OCI-LY7 (cell line): Measurements from ENCODE around the gene WLS. TPM values are rescaled to one million over a fixed set of nuclear protein-coding genes. Genes with fewer than 3 reads are reported as not detected.

Experiments
- BruUV-seq: library from RNA; stranded (reverse); fragments of 400-500 nt; replicated peaks from 2 replicates; lab custom pipeline; 2021; lab: Mats Ljungman, UMichigan
- CTCF ChIA-PET: fragments of 300-600 bp; sonication (Branson Sonifier 250); formaldehyde crosslinking; loops from one replicate; lab custom pipeline; 2022; ENCODE audit warnings: antibody characterized with exemption; ENCODE audit not compliant: unreplicated experiment; lab: Charles Lee
- POLR2A ChIA-PET: fragments of 300-600 bp; sonication (Branson Sonifier 250); formaldehyde crosslinking; loops from one replicate; lab custom pipeline; 2022; ENCODE audit warnings: antibody characterized with exemption; lab: Charles Lee
- DNase-seq: peaks from one replicate; pipeline ENCODE4 v3.0.0-alpha.2; 2015; ENCODE audit warnings: low spot score
- H2AFZ ChIP-seq: fragments of 200-600 bp; sonication (generic), shearing (Covaris generic); 2 replicates; pipeline ENCODE4 v1.6.1; 2014; ENCODE audit warnings: mild to moderate bottlenecking, antibody characterized with exemption, low read length, moderate library complexity
- H3K27ac ChIP-seq: fragments of 200-600 bp; sonication (generic); 2 replicates; pipeline ENCODE4 v1.5.1; 2014; ENCODE audit warnings: mixed run types, low read depth, mild to moderate bottlenecking, moderate library complexity, low read length, inconsistent platforms; ENCODE audit not compliant: poor library complexity, severe bottlenecking
- H3K36me3 ChIP-seq: fragments of 200-600 bp; sonication (generic); 2 replicates; pipeline ENCODE4 v1.6.1; 2014; ENCODE audit warnings: mild to moderate bottlenecking, antibody characterized with exemption, low read length, moderate library complexity, mixed read lengths; ENCODE audit not compliant: insufficient read depth
- H3K4me1 ChIP-seq: fragments of 200-600 bp; sonication (generic); 2 replicates; pipeline ENCODE4 v1.5.1; 2014; ENCODE audit warnings: mild to moderate bottlenecking, low read length; ENCODE audit not compliant: insufficient read depth, poor library complexity, severe bottlenecking
- H3K4me2 ChIP-seq: fragments of 200-600 bp; sonication (generic); 2 replicates; pipeline ENCODE4 v1.6.1; 2014; ENCODE audit warnings: mild to moderate bottlenecking, low read length
- H3K4me3 ChIP-seq: fragments of 200-600 bp; sonication (generic); 2 replicates; pipeline ENCODE4 v1.5.1; 2014; ENCODE audit warnings: mild to moderate bottlenecking, low read depth, low read length; ENCODE audit not compliant: poor library complexity, severe bottlenecking
- H3K79me2 ChIP-seq: fragments of 200-600 bp; sonication (generic); 2 replicates; pipeline ENCODE4 v1.6.1; 2016; ENCODE audit warnings: low read depth, mild to moderate bottlenecking, low read length, moderate library complexity, mixed read lengths; ENCODE audit not compliant: insufficient read depth
- H3K9me2 ChIP-seq: fragments of 200-600 bp; sonication (generic); 2 replicates; pipeline ENCODE4 v1.6.1; 2016; ENCODE audit warnings: mild to moderate bottlenecking, low read length, mixed read lengths; ENCODE audit not compliant: insufficient read depth
- H3K9me3 ChIP-seq: fragments of 200-600 bp; sonication (generic); 2 replicates; pipeline ENCODE4 v1.6.1; 2014; ENCODE audit warnings: mild to moderate bottlenecking, mixed run types, low read length, mixed read lengths
- H4K20me1 ChIP-seq: fragments of 200-600 bp; sonication (generic); 2 replicates; pipeline ENCODE4 v1.6.1; 2014; ENCODE audit warnings: mild to moderate bottlenecking, antibody characterized with exemption, low read length, moderate library complexity, mixed read lengths; ENCODE audit not compliant: insufficient read depth
- CTCF ChIP-seq: fragments of 200-600 bp; sonication (generic); conservative IDR thresholded peaks from 2 replicates; pipeline ENCODE4 v1.5.1; 2014; ENCODE audit warnings: mild to moderate bottlenecking, antibody characterized with exemption, low read length, moderate library complexity, mixed read lengths
- EZH2phosphoT487 ChIP-seq: fragments of 200-600 bp; sonication (generic); IDR thresholded peaks from 2 replicates; pipeline ENCODE4 v1.6.1; 2018; ENCODE audit warnings: low read depth, borderline replicate concordance, mild to moderate bottlenecking, mixed run types, antibody characterized with exemption, low read length, moderate library complexity, mixed read lengths
- intact Hi-C: fragments of 100-400 bp; cut with micrococcal nuclease; formaldehyde crosslinking; loops from one replicate; pipeline ENCODE4 v1.10.0; 2022; ENCODE audit not compliant: unreplicated experiment
- total RNA-seq, 2 experiments: library from RNA; depleted of rRNA in 1 of 2; stranded (reverse); fragments of >200 nt in 1 of 2; shearing (Covaris generic) in 1 of 2; gene quantifications; 2 replicates each; pipeline ENCODE4 v1.2.3, GENCODE V29; 2014 to 2022

WLS gene
- total RNA-seq, 2 experiments from 2014 or later = not detected

- H3K36me3 ChIP-seq = no peaks in the 10 kb centered on the region
- H3K9me3 ChIP-seq = no peaks in the 10 kb centered on the region
- TF ChIP-seq EZH2phosphoT487 (no peak), CTCF (no peak)
- no peaks in the 10 kb centered on the region for H3K79me2 ChIP-seq
- H3K27ac ChIP-seq = no peak overlapping the region
- H3K9me2 ChIP-seq = no peaks in the 10 kb centered on the region
- intact Hi-C loops = no loop called here
- ChIA-PET CTCF (no interaction called here), POLR2A (no interaction called here)
- no peak overlapping the region for H3K4me3 ChIP-seq
- no peaks in the 10 kb centered on the region for H3K4me1 ChIP-seq
- no peak overlapping the region for H3K4me2 ChIP-seq
- BruUV-seq = no TSS peak
- DNase-seq = no peak
- no peak overlapping the region for H2AFZ ChIP-seq
- no peaks in the 10 kb centered on the region for H4K20me1 ChIP-seq
Observed at GRCh38 chr1:68188644-68189340, 43.5 kb downstream of the WLS start.

DNA sequence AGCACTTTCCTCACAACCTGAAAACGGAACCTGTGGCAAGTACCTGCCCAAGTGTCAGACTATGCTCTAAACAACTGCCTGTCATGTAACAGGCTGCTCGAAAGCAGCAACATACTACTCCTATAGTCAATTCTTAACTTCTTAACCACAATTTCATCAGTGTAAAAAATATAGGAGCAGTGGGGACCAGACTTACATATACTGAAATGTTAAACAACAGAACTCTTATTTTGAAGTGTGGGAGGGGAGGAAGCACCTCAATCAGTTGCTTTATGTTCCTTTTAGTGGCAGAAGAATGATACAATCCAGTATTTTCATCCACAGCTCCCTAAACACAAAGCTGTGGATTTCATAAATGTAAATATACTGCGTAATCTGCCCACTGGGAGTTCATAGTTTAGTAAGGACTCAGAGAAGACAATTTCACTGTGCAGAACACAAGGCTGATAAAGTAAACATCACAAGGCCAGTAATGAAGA is 44.2 kb downstream of the WLS start:
- POLR2A ChIA-PET = interaction anchor here (0.6 to 1.5 kb wide), 4 partner anchors 15 to 630 kb away, joined by 3 read pairs; no protein-coding TSS in a partner anchor
- Histone ChIP-seq H3K4me2 (no peak overlapping the region), H2AFZ (no peak overlapping the region), H3K79me2 (no peaks in the 10 kb centered on the region), H3K4me1 (no peaks in the 10 kb centered on the region), H3K36me3 (no peaks in the 10 kb centered on the region), H4K20me1 (no peaks in the 10 kb centered on the region), H3K4me3 (no peak overlapping the region), H3K9me2 (no peaks in the 10 kb centered on the region), H3K9me3 (no peaks in the 10 kb centered on the region), H3K27ac (no peak overlapping the region)
- no TSS peak for BruUV-seq
- CTCF ChIA-PET = no interaction called here
- intact Hi-C loops = no loop called here
- DNase-seq = no peak
- no peak for TF ChIP-seq CTCF
- TF ChIP-seq EZH2phosphoT487 = no peak

DNA sequence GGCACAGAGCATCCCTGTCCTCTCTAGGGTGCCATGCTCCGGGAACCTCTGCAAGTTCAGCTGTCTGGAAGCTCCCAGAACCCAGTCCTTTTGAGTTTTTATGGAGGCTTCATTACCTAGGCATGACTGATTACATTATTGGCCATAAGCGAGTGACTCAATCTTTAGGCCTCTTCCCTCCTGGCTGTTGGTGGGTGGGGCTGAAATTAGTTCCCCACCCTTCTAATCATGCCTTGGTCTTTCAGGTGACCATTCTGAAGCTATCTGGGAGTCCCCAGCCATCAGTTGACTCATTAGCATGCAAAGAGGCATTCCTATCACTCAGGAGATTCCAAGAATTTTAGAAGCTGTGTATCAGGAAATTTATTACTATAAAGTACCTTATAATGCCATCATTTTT is 46.6 kb downstream of the WLS start:
- TF ChIP-seq CTCF (no peak), EZH2phosphoT487 (no peak)
- Histone ChIP-seq H4K20me1 (no peaks in the 10 kb centered on the region), H3K36me3 (no peaks in the 10 kb centered on the region), H3K9me3 (no peaks in the 10 kb centered on the region), H3K4me1 (peaks cover 5% of the 10 kb centered on the region), H2AFZ (no peak overlapping the region), H3K4me3 (no peak overlapping the region), H3K79me2 (no peaks in the 10 kb centered on the region), H3K27ac (no peak overlapping the region), H3K9me2 (no peaks in the 10 kb centered on the region), H3K4me2 (no peak overlapping the region)
- intact Hi-C loops = no loop called here
- no TSS peak for BruUV-seq
- no peak for DNase-seq
- ChIA-PET CTCF (no interaction called here), POLR2A (interaction anchor here (0.7 to 1.3 kb wide), 4 partner anchors 8 to 1347 kb away, joined by 3 to 5 read pairs (median 4); no protein-coding TSS in a partner anchor)
